Measurements from ENCODE around the gene GRXCR2. TPM values are rescaled to one million over a fixed set of nuclear protein-coding genes. Genes with fewer than 3 reads are reported as not detected.
"Not testable (repeated sequence)": the region's sequence is repeated elsewhere in the genome, so short reads cannot be mapped to it uniquely, and the experiment has no call there.

GRXCR2 gene
- polyA plus RNA-seq, 3 donors: not detected

DNA sequence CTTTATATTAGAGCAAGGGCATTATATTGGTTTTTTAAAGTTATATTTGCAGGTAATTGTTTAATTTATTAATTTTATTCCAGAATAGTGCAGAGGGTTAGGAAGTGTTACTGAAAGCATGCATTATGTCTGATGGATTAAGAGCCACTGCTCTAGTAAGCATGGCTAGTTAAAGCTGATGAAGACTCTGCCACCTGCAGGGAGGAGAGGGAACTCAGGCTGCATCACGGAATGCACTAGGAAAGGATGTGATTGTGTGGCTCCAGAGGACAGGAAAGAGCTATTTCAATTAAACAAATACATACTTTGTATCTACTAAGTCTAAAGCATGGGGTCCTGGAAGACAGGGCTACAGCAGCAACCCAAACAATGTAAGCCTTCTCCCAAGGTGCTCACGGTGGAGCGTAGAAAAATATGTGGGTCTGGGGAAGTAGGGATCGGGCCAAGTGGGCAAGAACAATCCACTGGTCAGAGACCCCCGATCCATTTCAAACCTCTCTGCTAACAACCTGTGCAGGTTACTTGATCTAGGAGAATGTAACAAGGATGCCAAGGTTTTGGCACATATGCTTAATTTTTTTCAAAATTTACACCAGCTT lies 15.3 kb upstream of the GRXCR2 start:
- peak in 1 of 3 donors; percentile 18 for DNase-seq (ENCODE audit: low read depth in 3 of 3, low spot score in 2 of 3)

DNA sequence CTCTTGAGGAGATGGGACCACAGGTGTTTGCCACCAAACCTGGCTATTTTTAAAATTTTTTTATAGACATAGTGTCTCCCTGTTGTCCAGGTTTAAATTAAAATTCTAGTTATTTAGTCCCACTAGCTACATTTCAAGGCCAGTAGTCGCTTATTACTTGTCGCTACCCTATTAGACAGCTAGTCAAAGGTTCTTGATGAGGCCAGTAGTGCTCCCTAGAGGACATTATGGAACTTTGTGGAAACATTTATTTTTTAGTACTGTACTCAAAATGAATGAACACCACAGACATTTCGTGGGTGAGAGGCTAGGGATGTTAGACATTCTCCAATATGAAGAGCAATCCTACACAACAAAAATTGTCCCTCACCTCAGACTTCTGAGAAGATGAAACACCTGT lies 14.4 kb upstream of the GRXCR2 start:
- DNase-seq (ENCODE audit: low read depth in 3 of 3, low spot score in 2 of 3): no peak

DNA sequence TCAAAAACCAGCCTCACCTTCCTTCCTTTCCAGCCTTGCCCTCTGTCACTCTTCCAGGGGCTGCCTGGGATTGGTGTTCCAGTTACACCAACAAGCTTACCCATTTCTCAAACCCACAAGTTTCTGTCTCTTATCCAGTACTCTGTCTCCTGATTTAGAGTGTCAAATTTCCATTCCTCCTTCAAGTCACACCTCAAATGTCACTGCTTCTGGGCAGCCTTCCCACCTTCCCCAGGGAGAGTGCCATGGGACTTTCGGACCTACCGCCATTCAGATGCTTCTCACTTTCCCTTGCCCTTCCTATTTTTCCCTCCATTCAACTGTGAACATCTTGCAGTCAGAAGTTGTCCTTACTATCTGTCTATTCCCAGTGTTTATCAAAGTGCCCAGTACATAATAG lies 2.0 kb upstream of the GRXCR2 start:
- DNase-seq (ENCODE audit: low read depth in 3 of 3, low spot score in 2 of 3): no peak

DNA sequence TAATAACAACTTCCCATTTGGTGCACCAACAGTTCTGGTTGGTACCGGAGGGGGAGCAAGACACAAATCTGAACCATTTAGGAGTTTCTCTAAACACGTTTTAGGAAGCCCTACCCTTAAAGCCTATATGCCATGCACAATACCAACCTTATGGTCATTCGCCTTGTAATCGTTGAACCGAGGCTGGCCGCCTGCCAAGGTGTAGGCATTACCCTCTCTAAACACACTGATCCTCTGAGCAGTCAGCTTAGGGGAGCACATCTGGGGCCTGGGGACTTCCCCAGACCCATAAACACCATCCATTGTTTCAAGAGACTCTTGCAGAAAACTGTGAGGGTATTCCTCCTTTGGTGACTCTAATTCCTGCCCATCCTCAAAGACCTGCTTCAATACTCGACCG lies 328 bp downstream of the GRXCR2 start:
- DNase-seq (ENCODE audit: low read depth in 3 of 3, low spot score in 2 of 3): no peak

DNA sequence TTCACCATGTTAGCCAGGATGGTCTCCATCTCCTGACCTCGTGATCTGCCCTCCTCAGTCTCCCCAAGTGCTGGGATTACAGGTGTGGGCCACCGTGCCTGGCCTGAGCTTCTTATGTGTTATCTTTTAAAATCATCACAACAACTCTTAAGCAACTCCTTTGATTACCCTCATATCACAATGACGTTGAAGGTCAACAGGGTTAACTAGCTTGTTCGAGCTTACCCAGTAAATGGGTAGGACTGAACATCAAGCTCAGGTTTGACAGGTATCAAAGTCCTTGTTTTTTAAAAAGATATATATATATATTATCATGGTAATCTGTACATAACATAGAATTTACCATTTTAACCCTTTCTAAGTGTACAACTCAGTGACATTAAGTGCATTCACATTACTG lies 3.1 kb downstream of the GRXCR2 start:
- DNase-seq (ENCODE audit: low read depth in 3 of 3, low spot score in 2 of 3): no peak

DNA sequence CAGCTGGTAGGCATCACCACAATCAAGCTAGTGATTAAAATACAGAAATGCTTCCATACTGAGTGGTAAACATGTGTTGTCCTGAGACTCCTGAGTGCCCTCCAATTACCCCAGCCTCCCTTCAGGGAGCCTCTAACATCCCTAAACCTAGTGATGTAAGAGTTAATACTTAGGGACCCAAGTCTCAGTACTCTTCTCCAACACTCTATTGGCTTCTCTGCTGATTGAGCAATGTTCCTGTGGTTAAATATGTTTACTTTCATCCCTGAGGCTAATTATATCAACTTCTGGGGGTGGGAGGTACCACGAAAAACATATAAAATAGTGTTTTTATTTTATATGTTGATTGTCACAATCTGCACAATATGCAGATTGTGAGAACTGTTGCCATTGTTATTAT lies 5.0 kb downstream of the GRXCR2 start:
- DNase-seq (ENCODE audit: low read depth in 3 of 3, low spot score in 2 of 3): no peak

DNA sequence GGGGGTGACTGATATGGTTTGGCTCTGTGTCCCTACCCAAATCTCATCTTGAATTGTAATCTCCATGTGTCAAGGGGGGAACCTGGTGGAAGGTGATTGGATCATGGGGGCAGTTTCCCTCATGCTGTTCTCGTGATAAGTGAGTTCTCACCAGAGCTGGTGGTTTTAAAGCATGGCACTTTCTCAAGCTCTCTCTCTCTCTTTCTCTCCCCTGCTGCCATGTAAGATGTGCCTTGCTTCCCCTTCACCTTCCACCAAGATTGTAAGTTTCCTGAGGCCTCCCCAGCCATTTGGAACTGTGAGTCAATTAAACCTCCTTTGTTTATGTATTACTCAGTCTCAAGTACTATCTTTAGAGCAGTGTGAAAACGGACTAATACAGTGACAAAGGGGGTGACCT lies 8.4 kb downstream of the GRXCR2 start:
- DNase-seq (ENCODE audit: low read depth in 3 of 3, low spot score in 2 of 3): not testable (repeated sequence)

DNA sequence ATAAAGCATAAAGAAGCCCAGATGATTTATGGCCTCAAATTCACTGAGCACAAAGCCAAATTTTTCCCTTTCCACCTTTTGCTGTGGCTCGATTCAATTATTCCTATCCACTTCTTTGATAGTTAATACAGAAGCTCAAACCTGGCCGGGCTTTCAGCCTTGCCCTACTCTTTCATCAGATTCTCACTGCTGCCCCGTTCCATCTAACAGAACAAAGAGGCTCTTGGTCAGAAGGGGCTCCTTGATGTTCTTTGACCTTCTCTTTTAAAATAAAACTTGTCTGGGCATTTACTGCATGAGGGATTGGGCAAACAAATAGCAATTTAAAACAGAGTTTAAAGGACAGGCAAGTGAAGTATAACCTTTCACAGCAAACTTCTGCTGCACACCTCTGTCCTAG lies 9.8 kb downstream of the GRXCR2 start:
- no peak for DNase-seq (ENCODE audit: low read depth in 3 of 3, low spot score in 2 of 3)

DNA sequence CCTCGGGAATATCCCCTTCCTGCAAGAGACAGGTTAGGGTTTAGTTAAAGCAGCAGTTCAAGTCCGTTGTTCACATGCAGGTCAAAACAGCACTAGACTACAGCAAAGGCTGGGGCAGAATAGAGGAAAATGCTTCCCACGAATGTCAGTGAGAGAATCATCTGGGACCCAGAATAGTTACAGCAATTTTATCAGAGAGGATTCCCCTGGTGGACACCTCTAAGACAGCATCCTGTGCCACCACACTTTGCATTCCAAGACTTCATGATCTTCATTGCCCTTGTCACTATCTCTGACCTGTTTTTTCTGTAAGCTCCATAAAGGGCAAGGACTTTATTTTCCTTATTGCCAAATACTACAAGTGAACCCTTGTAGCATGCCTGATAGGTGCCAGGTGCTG lies 12.9 kb downstream of the GRXCR2 start:
- no peak for DNase-seq (ENCODE audit: low read depth in 3 of 3, low spot score in 2 of 3)

GRCh38 chr5:145859453-145859852 lies 13.4 kb downstream of the GRXCR2 start:
- no peak for DNase-seq (ENCODE audit: low read depth in 3 of 3, low spot score in 2 of 3)

GRCh38 chr5:145858959-145859358 lies 13.9 kb downstream of the GRXCR2 start:
- DNase-seq (ENCODE audit: low read depth in 3 of 3, low spot score in 2 of 3): no peak

- DNase-seq (ENCODE audit: low read depth in 3 of 3, low spot score in 2 of 3): peak in 2 of 3 donors; percentile 20 to 44
Observed at GRCh38 chr5:145856285-145856818, 16.5 kb downstream of the GRXCR2 start.

GRCh38 chr5:145855763-145856267 lies 17.0 kb downstream of the GRXCR2 start:
- DNase-seq (ENCODE audit: low read depth in 3 of 3, low spot score in 2 of 3): peak in 1 of 3 donors; percentile 30

DNA sequence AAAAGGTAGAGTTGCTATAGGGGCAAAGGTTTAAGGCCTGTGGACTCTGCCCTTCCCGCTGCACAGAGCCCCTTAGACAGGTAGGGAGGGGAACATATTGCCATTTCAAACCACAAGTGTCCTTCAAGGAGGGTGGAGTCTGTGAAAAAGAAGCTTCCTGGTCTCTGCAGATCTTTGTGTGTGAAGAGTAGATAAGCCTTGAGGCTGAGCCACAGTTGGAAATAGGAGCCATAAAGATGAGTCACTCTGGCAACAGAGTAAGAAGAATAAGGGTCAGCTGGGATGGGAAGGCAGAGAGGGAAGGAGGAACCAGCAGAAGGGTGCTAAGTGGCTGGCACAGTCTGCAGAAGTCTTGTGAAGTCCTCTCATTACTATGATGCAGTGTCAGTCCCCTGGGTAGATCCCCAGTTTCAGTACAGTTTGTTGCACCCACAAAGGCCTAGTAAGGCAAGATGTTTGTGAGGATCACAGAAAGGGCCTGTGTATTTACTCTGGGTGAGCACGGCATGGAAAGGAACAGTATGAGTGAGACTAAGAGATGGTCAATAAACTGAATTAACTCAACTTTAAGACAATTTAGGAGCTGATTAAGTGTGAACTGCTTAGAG lies 18.1 kb downstream of the GRXCR2 start:
- no peak for DNase-seq (ENCODE audit: low read depth in 3 of 3, low spot score in 2 of 3)

- no peak for DNase-seq (ENCODE audit: low read depth in 3 of 3, low spot score in 2 of 3)
Observed at GRCh38 chr5:145853781-145854376, 18.9 kb downstream of the GRXCR2 start.

- no peak for DNase-seq (ENCODE audit: low read depth in 3 of 3, low spot score in 2 of 3)
Observed at GRCh38 chr5:145852990-145853389, 19.8 kb downstream of the GRXCR2 start.

- no peak for DNase-seq (ENCODE audit: low read depth in 3 of 3, low spot score in 2 of 3)
Observed at GRCh38 chr5:145848854-145849253, 24.0 kb downstream of the GRXCR2 start.

GRCh38 chr5:145847499-145848497 lies 25.0 kb downstream of the GRXCR2 start:
- DNase-seq (ENCODE audit: low read depth in 3 of 3, low spot score in 2 of 3): no peak

DNA sequence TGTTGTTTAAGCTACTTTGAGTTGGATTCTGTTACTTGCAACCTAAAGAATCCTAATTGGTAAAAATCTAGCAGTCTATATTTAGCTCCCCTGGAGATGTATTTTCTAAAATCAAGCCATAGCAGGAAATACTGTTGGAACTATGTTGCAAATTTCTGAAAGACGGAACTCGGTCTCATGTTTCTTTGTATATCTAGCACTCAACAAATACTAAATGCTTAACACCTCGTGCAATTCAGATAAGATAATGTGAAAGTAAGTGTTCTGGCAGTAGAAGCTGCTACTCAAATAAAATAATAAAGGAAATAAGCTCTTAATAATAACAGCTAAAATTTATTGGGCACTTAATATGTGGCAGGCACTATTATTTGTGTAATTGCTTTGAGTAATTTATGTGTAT lies 26.7 kb downstream of the GRXCR2 start:
- DNase-seq (ENCODE audit: low read depth in 3 of 3, low spot score in 2 of 3): no peak

DNA sequence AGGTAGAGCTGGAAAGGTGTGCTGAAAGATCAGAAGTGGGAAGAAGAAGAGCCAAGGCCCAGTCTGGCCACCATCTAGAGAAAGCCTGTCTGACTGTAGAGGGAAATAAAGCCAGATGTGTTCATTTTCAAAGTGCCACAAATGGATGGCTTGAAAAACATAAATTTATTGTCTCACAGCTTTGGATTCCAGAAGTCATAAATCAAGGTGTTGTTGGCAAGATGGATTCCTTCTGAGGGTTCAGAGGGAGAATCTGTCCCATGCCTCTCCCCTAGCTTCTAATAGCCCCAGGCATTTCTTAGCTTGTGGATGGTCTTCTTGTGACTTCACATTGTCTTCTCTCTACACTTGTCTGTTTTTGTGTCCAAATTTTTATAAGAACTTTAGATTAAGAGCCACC lies 31.5 kb downstream of the GRXCR2 start:
- no peak for DNase-seq (ENCODE audit: low read depth in 3 of 3, low spot score in 2 of 3)

All from right renal cortex interstitium (tissue), 3 donors.